Activated T-helper 9 cell treated with anti-CD3 and anti-CD28 coated beads, Interleukin-2, amount 50 U/mL, for 16 hours (primary cell): ENCODE results near the gene EEIG2.

Experiments used
- DNase-seq: peaks from one replicate; pipeline ENCODE4 v3.0.0-alpha.2; 2020; ENCODE audit warnings: low read depth

The EEIG2 gene

GRCh38 chr1:108583757-108584427, 24.0 kb downstream of the EEIG2 start:
- DNase-seq, result no peak

- no peak for DNase-seq
These were observed 24.5 kb downstream of the EEIG2 start for GRCh38 chr1:108584428-108584856.

GRCh38 chr1:108585313-108585712, 25.4 kb downstream of the EEIG2 start:
- DNase-seq, result no peak

GRCh38 chr1:108590441-108590840, 30.5 kb downstream of the EEIG2 start:
- no peak for DNase-seq

- no peak for DNase-seq
These were observed 31.1 kb downstream of the EEIG2 start for GRCh38 chr1:108590957-108591356.

GRCh38 chr1:108591466-108591865, 31.6 kb downstream of the EEIG2 start:
- DNase-seq, result no peak

DNA sequence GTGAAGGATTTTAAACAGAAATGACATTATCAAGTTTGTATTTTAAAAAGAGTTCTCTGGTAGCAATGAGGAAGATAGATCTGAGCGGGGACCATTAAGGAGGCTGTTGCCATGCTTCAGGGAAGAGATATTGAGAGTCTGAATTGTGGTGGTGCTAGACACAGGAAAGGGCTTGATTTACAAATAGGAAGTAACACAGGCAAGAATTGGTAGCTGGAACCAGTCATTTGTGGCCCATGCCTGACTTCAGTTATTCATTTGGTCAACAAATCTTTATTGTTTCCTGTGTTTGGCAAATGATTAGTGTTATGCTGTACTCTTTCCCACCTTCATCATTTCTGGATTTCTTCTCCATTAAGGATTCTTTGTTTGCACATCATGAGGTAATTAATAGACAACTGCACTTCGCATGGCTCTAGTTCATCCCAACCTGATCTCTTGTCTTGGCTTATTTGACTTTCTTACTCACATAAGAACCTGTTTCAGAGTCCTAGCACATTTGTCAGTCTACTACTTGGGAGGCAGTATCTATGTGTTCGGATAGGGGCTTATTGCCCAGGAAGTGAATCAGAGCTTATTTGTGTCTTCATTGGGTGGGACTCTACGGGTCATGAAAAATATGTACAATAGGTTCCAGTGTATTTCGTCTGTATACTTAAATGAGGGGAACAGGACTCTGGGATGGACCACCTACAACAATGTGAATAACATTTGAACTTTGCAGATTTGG, 32.3 kb downstream of the EEIG2 start:
- DNase-seq, result no peak

DNA sequence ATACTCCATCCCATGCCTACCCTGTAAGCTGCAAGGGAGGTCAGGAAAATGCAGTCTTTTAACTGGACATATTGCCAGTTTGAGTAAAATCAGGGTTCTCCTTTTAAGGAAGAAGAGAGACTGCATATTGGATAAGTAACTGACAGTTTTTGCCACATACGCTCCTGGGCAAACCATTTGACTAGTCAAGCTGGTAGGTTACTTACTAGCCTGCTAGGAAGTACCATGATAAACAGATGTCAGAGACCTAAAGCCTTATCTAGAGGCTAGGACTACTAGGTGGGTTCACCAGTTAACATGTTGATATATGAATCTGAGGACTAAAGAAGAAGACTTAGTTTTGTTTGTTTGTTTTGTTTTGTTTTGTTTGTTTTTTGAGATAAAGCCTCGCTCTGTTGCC, 33.5 kb downstream of the EEIG2 start:
- no peak for DNase-seq

DNA sequence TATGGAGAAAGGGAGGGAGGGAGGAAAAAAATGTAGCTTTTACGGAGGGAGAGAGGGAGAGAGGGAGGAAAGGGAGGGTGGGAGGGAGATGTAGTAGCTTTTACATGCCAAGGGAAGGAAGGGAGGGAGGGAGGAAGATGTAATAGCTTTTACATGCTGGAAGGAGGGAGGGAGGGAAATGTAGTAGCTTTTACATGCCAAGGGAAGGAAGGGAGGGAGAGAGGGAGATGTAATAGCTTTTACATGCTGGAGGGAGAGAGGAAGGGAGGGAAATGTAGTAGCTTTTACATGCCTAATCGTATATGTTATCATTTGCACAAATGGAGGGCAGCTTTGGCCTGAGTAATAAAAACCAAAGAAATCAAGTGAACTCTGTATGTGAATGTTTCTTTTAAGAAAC, 35.6 kb downstream of the EEIG2 start:
- DNase-seq, result no peak

DNA sequence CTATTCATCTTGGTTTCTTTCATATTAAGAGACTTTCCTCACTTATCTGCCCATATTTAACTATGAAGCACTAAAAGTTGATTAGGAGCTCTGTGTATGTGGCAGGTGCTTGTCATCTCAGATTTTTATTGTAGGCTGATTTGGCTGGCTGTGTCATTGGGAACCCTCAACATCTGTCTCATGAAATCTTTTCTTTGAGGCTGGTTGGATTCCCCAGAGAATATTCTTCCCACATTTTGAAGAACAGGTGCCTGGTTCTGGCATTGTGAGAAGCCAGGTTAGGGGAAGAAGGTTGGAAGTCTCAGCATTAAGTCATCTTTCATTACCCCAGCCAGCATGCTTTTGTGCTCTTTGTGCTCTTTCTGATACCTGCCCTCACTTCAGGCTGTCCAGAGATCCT, 37.1 kb downstream of the EEIG2 start:
- no peak for DNase-seq

DNA sequence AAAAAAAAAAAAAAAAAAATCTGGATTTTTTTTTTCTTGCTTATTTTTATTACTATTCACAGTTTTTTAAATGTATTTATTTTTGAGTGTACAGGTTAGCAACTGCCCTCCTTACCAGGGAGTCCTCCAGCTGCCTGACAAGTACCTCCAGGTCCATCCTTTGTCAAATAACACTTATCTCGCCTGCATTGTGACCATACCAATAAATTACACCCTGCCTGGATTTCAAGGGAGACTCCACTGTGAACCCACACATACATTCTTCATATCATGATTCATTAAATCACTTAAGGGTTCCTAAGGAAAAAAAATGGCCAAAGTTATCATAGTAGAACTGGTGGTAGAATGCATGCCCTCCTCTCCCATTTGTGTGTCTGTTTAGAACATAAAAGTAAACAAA, 38.4 kb downstream of the EEIG2 start:
- no peak for DNase-seq

GRCh38 chr1:108600504-108600903, 40.6 kb downstream of the EEIG2 start:
- no peak for DNase-seq

DNA sequence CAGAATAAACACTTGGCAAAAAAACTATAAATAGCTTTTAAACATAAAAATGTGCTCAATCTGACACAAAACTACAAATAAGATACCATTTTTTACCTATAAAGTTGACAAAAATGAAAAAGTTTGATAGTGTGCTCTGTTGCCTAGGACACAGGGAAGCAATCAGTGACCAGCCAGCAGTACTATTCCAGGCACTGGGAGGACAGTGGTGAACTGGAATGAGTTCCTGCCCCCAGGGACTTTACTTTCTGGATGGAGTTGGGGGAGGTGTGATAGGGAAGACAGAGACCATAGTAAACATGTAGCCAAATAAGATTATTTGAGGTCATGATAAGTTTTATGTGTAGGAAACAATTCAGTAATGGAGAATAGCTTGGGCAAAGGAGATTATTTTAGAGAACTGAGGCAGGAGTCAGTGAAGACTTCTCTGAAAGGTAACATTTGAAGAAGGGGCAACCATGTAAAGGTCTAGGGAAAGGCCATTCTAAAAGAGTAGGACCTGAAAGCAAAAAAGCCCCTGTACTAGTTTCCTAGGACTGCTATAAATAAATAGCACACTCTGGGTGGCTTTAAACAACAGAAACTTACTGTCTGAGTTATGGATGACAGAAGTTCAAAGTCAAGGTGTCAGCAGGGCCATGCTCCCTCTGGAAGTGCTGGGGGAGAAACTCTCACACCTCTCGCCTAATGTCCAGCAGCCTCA, 42.0 kb downstream of the EEIG2 start:
- DNase-seq, result no peak

DNA sequence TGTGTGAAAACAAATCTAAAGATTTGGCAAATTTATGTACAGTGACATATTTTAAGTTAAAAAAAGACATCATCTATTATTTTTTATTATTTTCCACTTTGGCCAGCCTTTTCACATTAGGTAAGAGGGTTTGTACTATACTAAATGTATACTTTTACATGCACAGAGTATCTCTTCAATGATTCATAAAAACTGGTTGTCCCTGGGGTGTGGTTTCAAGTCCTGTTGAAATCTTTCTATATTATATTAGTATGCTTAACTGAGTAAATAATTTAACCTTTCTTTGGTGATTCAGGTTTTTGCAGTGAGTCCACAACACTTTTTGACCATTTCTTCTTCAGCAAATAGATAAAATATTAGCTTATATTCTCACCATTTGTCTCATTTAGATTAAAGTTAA, 45.7 kb downstream of the EEIG2 start:
- DNase-seq, result no peak

- no peak for DNase-seq
These were observed 46.6 kb downstream of the EEIG2 start for GRCh38 chr1:108606478-108606877.

DNA sequence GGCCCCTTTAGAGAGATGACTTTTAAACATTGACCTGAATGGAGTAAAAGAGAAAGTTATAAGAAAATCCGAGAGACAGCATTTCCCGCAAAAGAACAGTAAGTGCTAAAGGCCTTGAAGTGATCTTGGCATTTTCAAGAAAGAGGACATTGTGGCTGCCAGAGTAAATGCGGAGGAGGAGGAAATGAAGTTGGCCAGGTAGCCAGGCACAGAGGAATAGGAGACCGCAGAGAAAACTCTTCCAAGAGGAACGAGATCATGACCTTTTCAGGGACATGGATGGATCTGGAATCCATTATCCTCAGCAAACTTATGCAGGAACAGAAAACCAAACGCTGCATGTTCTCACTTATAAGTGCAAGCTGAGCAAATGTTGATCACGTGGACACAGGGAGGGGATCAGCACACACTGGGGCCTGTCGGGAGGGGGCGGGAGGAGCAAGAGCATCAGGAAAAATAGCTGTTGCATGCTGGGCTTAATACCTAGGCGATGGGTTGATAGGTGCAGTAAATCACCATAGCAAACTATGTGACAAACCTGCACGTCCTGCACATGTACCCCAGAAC, 49.7 kb downstream of the EEIG2 start:
- DNase-seq, result no peak
